NT2/D1 (cell line): ENCODE results near the gene MYO3B.

ENCODE experiments used
- SUZ12 ChIP-seq: IDR thresholded peaks from 2 replicates; pipeline ENCODE4 v1.6.1; 2011; ENCODE audit not compliant: insufficient read length, insufficient read depth; ENCODE audit errors: extremely low read depth
- YY1 ChIP-seq: IDR thresholded peaks from 2 replicates; pipeline ENCODE4 v1.6.1; 2011; ENCODE audit not compliant: insufficient read length, insufficient read depth
- ZNF274 ChIP-seq: IDR thresholded peaks from 2 replicates; pipeline ENCODE4 v1.6.1; 2011; ENCODE audit warnings: mild to moderate bottlenecking, low read depth, low read length

GRCh38 chr2:170217778-170218251 lies 39.9 kb downstream of the MYO3B start:
- no peak for TF ChIP-seq SUZ12
- no peak for TF ChIP-seq YY1
- no peak for TF ChIP-seq ZNF274
